HL-60/S4 (cell line): ENCODE results near the gene MIGA2.

Experiments used
- in situ Hi-C: fragments of 300-500 bp; cut with MboI; formaldehyde crosslinking; loops from 2 replicates; pipeline ENCODE4 v1.14.3; 2022; ENCODE audit warnings: low sequenced_read_pairs

The MIGA2 gene

DNA sequence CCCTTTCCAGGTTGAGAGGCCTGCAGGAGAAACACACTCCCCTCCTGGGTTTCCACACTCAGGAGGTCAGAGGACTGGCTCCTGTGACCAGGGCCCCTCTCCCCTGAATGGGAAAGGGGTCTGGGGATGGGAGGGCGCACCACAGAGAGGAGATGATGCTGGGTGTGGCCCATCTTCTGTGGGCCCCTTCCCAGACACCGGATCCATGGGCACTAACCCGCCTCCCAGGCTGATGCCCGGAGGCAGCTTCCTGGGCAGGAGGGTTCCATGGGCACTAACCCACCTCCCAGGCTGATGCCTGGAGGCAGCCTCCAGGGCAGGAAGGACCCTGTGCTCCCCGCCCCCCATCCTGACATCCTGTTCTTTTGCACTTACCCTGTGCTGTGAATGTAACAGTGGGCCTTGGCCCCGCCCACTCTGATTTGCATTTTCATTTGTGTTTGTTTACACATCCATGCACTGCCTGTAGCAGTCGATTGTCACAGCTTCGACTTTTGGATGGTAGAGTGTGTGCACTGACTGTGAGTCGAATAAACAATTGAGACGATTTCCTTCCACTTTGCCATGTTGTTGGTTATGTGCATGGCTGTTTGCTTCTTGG is 35.2 kb downstream of the MIGA2 start:
- in situ Hi-C loops = no loop called here

DNA sequence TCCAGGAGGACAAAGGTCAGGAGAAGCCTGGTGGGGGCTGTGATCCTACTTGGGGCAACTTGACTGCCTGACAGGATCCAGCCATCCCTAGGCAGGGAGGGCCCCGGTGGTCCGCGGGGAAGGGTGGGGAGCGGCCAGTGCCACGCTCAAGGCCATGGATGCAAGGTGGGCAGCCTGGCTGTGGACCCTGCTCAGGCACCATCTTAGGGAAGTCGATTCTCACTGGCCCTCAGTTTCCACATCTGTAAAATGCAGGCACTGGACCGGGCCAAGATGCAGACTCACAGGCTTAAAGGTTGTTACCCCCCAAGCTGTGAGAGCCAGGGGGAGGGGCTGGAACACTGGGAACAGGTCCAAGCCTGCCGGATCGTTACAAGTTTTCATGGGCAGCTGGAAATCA is 35.7 kb downstream of the MIGA2 start:
- in situ Hi-C loops = no loop called here

GRCh38 chr9:129073404-129073803 is 37.0 kb downstream of the MIGA2 start:
- in situ Hi-C loops = no loop called here

DNA sequence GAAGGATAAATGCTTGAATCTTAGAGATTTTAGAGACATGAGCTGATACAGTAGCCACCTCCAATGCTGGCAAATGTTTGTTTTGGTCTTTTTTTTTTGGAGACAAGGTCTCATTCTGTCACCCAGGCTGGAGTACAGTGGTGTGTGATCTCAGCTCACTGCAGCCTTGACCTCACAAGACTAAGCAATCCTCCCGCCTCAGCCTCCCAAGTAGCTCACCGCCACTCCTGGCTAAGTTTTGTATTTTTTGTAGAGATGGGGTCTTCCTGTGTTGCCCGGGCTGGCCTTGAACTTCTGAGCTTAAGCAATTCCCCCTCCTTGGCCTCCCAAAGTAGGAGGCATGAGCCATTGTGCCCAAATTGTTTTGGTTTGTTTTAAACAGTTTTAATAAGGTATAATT is 37.7 kb downstream of the MIGA2 start:
- in situ Hi-C loops = no loop called here

DNA sequence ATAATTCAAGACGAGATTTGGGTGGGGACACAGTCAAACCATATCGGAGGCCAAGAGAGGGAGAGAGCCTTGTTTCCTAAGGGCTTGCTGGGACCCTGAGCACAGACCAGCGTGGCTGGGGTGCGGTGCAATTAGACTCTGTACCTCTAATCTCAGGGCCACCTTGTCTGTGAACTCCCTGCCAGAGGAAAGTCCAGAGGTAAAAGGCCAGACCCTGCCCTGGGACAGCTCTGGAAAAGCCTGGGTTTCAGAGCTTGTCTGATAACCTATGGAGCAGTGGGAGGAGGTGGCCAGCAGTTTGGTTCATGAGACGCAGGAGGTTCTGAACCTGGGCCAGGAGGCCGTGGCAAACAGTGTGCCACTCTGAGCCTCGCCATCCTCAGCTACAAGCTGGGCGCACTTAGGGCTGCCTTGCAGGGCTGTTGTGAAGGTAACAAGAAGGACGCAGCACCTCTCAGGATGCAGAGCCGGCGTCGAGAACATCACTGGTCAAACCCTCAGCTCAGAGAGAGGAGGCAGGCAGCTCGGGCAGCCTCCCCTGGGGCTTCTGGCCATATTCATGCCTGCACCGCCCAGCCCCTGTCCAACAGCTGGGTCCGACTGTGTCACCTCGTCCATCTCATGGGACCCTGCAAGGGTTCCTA is 39.7 kb downstream of the MIGA2 start:
- in situ Hi-C loops = no loop called here

- in situ Hi-C loops = no loop called here
Observed at GRCh38 chr9:129076640-129077037, 40.2 kb downstream of the MIGA2 start.

DNA sequence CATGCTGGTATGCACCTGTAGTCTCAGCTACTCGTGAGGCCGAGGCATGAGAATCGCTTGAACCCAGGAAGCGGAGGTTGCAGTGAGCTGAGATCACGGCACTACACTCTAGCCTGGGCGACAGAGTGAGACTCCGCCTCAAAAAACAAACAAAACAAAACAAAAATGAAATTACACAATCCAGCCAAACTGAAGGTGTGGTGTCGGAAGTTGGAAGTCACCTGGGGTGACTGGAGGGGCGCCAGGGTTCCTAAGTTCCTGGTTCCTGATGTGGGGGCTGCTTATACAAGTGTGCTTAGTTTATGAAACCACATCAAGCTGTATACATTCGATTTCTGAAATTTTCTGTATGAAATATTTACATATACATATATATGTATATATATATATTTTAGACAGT is 40.8 kb downstream of the MIGA2 start:
- in situ Hi-C loops = no loop called here

DNA sequence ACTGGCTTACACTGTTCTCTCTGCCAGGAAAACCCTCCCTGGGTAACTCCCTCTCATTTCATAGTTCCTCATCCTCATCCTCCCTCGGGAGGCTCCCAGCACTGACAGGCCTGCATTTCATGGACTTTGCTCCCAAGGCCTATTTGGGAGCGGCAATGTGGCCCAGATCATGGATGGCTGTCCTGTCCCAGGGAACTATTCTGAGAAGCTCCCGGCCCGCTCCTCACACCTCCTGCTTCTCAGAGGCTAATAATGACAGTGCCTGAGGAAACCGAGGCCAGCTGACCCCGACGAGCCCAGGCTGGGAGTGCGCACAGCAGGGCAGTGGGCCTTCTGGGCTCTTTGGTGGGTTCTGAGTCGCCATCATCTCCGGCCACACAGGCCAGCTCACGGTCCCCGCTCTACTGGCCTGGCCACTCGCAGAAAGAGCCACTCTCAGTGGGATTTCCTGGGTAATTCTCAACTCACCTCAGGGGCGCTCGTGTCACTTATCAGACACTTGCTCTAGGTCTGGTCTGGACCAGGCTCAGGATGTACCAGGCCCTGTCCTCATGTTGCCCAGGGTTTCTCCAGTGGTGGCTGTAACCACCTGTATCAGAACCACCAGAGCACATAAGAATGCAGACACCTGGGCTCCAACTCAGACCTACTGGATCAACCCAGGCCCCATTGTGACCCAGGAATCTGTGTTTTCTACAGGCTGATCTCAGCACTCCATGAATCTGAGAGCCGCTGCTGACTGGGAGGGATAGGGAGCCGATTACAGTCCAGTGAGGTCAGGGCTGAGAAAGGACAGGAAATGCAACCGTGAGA is 42.5 kb downstream of the MIGA2 start:
- in situ Hi-C loops = no loop called here

GRCh38 chr9:129079829-129080228 is 43.4 kb downstream of the MIGA2 start:
- in situ Hi-C loops = no loop called here

- in situ Hi-C loops = no loop called here
Observed at GRCh38 chr9:129080298-129080600, 43.8 kb downstream of the MIGA2 start.

GRCh38 chr9:129080601-129081387 is 44.4 kb downstream of the MIGA2 start, which contains the start of gene DOLPP1:
Gene DOLPP1 (plus strand): TSS chr9:129081111. CDS start chr9:129081132, 21 bp downstream.
- in situ Hi-C loops = no loop called here

- in situ Hi-C loops = no loop called here
Observed at GRCh38 chr9:129081388-129081904, 45.0 kb downstream of the MIGA2 start.

- in situ Hi-C loops = no loop called here
Observed at GRCh38 chr9:129084087-129084486, 47.7 kb downstream of the MIGA2 start.

- in situ Hi-C loops = no loop called here
Observed at GRCh38 chr9:129089246-129089645, 52.8 kb downstream of the MIGA2 start.

DNA sequence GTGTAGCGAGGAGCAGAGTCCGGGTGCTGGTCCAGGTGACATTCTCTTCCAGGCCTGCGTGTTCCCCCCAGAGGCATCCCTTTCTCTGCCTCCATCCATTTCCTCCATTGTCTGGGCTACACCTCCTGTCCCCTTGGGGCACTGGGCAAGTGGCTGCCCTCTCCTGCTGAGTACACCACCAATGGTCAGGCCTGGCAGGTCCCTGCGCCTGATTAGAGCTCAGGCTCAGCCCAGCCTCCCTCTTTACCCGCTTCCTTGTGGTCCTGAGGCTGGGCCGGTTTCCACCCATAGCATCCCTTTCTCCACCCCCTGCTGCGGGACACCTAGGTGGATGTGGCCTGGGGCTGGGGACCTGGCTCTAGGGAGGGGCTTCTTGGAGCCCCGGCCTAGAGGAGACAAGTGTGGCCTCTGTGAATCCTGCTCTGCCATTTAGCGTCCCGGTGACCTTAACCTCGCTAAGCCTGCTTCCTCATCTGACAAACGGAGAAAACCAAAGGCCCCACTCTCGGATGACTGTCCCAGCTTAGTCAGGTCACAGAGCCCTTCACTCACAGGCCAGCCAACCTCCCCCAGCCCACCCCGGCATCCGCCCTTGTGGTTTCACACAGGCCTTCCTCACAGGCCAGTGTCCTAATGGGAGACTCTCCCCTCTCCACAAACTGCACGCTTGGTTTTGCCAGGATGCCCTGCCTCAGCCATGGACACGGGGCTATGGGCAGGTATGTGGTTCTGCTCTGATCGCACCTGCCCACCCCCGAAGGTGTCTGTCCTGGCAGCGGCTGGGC is 57.4 kb downstream of the MIGA2 start:
- in situ Hi-C loops = no loop called here

DNA sequence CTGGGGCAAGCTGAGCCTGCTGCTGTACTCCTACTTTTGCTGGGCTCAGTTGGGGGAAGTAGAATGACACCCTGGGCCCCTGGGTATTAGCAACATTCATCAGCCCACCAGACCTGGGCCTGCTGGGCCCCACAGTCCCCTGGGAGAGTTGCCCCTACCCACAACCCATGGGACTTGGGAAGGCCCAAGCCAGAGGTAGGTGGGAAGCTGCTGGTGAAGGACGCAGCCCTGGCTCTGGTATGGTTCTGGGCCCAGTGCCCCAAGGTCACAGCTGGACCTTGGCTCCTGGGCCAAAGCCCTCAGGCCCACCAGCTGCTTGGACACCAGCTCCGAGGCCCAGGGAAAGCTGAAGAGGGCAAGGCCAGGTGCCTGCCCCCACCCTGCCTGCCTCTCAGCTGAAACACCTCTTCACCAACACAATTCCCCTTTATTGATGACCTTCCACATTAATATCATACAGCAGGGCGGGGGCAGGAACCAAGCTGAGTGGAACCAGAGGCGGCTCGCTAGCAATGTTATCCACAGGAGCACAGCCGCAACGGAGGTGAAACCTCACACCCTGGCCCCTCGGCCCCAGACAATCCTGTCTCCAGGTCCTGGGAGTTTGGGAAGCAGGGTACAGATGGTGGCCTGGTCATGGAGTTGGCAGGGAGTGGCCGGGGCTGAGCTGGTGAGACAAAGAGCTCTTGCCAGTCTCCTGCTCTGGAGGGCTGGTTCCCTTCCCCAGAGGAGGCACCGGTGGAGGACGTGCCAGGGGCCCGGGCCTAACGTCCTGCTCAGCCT is 58.2 kb downstream of the MIGA2 start:
- in situ Hi-C loops = no loop called here

GRCh38 chr9:129095170-129095667 is 58.8 kb downstream of the MIGA2 start:
- in situ Hi-C loops = no loop called here

DNA sequence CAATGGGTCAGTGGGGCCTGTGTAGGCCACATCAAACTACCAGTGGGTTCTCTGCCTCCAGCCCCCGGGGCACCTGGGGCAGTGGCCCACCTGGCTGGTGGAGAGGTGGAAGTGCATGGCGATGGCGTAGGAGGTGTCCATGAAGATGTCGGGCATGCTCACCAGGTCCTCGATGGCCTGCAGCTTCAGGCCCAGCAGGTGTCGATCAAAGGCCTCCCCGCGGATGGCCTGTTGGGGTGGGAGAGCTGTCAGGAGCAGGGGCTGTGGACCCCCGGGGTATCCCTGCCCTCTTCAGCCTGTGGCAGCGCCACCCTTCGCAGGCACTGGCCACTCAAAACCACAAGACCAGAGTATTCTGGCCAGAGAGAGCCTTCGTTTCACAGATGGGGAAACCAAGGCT is 59.5 kb downstream of the MIGA2 start:
- in situ Hi-C loops = no loop called here

DNA sequence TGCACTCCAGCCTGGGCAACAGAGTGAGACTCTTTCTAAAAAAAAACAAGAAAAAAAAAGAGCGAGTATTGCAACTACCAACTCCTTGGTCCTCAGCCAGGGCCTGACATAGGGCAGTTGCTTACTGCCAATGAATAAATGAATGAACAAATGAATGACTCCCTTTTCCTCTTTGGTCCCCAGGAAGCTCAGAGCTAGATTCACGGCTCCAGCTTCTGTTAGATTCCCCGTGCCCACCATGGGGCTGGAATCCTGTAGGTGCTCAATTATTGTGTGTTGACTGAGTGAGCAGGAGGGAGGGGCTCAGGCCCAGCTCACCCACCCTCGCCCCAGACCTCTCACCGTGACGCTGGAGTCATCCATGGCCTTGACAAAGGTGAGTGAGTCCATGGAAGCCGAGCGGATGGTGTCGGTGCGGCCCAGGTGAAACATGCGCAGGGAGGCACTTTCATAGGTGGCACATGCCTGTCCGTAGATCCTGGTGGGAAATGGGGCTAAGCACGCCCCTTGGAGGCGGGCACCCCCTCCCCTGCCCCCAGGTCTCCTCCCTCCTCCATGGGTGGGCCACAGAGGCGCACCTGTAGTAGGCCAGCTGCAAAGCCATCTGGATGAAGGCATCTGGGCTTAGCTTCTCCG is 61.4 kb downstream of the MIGA2 start:
- in situ Hi-C loops = no loop called here
